Stomach smooth muscle (tissue), 2 donors: ENCODE data around the gene NCKIPSD.

Experiments
- H3K27ac ChIP-seq: one replicate; pipeline ENCODE4 v1.7.0; 2013; ENCODE audit warnings: mild to moderate bottlenecking, low read length, inconsistent platforms
- H3K27me3 ChIP-seq, 2 donors: one replicate each; pipeline ENCODE4 v1.7.0; 2013; ENCODE audit warnings: low read length in 2 of 2; ENCODE audit not compliant: insufficient read depth in 2 of 2, control insufficient read depth in 1 of 2
- H3K36me3 ChIP-seq, 2 donors: one replicate each; pipeline ENCODE4 v1.7.0; 2013; ENCODE audit warnings: low read length in 2 of 2; ENCODE audit not compliant: control insufficient read depth in 2 of 2, insufficient read depth in 2 of 2
- H3K4me1 ChIP-seq: one replicate; pipeline ENCODE4 v1.7.0; 2013; ENCODE audit warnings: low read length; ENCODE audit not compliant: control insufficient read depth, insufficient read depth
- H3K4me3 ChIP-seq, 2 donors: one replicate each; pipeline ENCODE4 v1.7.0; 2013; ENCODE audit warnings: low read length in 2 of 2
- H3K9ac ChIP-seq, 2 donors: one replicate each; pipeline ENCODE4 v1.7.0; 2013; ENCODE audit warnings: low read length in 2 of 2, mild to moderate bottlenecking in 1 of 2
- H3K9me3 ChIP-seq, 2 donors: one replicate each; pipeline ENCODE4 v1.7.0; 2013; ENCODE audit warnings: low read length in 2 of 2; ENCODE audit not compliant: control insufficient read depth in 2 of 2
- donor health status: healthy.
- donor health status: Pancreatic carcinoma.

NCKIPSD gene

GRCh38 chr3:48633256-48633655 is 52.5 kb downstream of the NCKIPSD start:
- Histone ChIP-seq H3K9me3 (no peaks in the 10 kb centered on the region), H3K4me3 (no peak overlapping the region), H3K36me3 (peaks cover 12 to 19% of the 10 kb centered on the region in 2 donors), H3K9ac (no peak overlapping the region), H3K27me3 (no peaks in the 10 kb centered on the region), H3K27ac (no peak overlapping the region), H3K4me1 (peaks cover 25% of the 10 kb centered on the region)

- no peak overlapping the region for H3K27ac ChIP-seq
- peaks cover 25% of the 10 kb centered on the region for H3K4me1 ChIP-seq
- peaks cover 16 to 26% of the 10 kb centered on the region in 2 donors for H3K36me3 ChIP-seq
- H3K4me3 ChIP-seq: no peak overlapping the region
- no peak overlapping the region for H3K9ac ChIP-seq
- no peaks in the 10 kb centered on the region for H3K27me3 ChIP-seq
- H3K9me3 ChIP-seq: no peaks in the 10 kb centered on the region
These were observed 53.9 kb downstream of the NCKIPSD start for GRCh38 chr3:48631516-48632448.

DNA sequence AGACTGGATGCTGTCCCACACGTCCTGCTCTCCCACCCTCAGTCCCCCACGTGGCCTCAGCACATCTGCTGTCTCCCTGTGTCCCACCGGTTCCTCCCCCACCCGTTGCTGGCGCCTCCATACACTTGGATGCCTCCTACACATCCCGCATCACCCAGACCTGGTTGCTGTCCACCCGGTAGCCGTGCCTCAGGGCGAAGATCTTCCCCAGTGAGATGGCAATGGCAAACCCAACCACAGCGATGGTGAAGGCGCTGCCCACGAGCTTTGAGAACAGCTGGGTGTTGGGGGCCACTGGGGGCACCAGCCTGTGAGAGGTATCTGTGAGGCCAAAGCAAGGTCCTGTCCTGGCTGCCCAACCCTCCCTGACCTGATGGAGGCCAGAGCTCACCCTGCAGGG is 54.9 kb downstream of the NCKIPSD start:
- Histone ChIP-seq H3K27me3 (no peaks in the 10 kb centered on the region), H3K4me3 (no peak overlapping the region), H3K9me3 (no peaks in the 10 kb centered on the region), H3K4me1 (peaks cover 19% of the 10 kb centered on the region), H3K9ac (no peak overlapping the region), H3K27ac (no peak overlapping the region), H3K36me3 (peaks cover 16 to 26% of the 10 kb centered on the region in 2 donors)

DNA sequence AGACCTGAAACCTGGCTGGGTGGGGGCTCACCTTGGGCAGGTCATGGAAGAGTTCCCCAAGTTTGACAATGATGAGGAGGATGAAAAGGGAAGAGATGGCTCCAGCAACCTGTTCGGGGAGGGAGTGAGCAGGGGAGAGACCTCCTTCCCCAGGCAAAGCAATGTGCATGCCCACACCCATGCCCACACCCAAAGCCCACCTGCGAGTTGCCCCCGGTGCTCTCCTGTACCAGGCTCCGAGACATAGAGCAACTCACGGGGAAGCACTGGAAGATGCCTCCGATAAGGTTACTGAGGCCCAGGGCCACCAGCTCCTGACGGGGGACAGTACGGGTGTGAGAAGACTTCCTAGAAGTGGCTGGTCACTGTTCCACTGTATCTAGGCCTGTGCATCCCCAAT is 55.3 kb downstream of the NCKIPSD start:
- H3K36me3 ChIP-seq: peaks cover 16 to 28% of the 10 kb centered on the region in 2 donors
- no peaks in the 10 kb centered on the region for H3K9me3 ChIP-seq
- no peak overlapping the region for H3K27ac ChIP-seq
- peaks cover 15% of the 10 kb centered on the region for H3K4me1 ChIP-seq
- no peak overlapping the region for H3K9ac ChIP-seq
- no peak overlapping the region for H3K4me3 ChIP-seq
- no peaks in the 10 kb centered on the region for H3K27me3 ChIP-seq

GRCh38 chr3:48629894-48630293 is 55.8 kb downstream of the NCKIPSD start:
- Histone ChIP-seq H3K4me1 (peaks cover 11% of the 10 kb centered on the region), H3K27ac (no peak overlapping the region), H3K9ac (no peak overlapping the region), H3K9me3 (no peaks in the 10 kb centered on the region), H3K4me3 (no peak overlapping the region), H3K27me3 (no peaks in the 10 kb centered on the region), H3K36me3 (peaks cover 16 to 28% of the 10 kb centered on the region in 2 donors)

DNA sequence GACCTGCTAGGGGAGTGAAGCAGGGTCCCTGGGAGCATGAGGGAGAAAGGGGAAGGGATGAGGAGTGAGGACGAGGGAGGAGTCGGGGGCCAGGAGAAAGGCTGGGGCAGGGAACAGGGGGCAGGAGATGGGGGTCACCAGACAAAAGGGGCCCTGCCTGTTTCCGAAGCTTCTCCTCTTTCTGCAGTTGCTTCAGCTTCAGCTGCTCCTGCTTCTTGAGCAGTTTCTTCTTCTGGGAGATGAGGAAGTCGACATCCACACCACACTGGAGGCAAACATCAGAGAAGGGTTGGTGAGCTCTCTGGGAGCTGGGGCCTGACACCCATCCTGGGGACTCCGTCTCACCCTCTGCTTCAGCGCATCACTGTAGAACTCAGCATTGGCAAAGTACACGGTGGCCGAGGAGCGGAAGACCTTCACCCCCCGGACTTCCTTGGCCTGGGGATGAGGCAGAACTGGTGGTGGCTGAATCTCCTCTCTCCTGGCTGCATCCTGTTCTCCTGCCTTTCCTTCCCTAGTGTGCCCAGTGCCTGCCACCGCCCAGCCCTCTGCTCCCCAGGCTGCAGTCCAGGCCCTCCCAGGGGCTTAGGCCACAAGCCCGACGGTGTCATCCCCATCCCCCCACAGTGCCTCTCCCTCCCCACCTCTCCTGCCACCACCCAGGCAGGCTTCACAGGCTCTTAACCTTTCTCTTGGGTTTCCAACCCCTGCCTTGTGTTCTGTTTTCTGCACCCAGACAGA is 57.3 kb downstream of the NCKIPSD start:
- no peak overlapping the region for H3K4me3 ChIP-seq
- H3K9me3 ChIP-seq: no peaks in the 10 kb centered on the region
- no peaks in the 10 kb centered on the region for H3K27me3 ChIP-seq
- peaks cover 16 to 28% of the 10 kb centered on the region in 2 donors for H3K36me3 ChIP-seq
- no peak overlapping the region for H3K9ac ChIP-seq
- no peak overlapping the region for H3K27ac ChIP-seq
- no peaks in the 10 kb centered on the region for H3K4me1 ChIP-seq

DNA sequence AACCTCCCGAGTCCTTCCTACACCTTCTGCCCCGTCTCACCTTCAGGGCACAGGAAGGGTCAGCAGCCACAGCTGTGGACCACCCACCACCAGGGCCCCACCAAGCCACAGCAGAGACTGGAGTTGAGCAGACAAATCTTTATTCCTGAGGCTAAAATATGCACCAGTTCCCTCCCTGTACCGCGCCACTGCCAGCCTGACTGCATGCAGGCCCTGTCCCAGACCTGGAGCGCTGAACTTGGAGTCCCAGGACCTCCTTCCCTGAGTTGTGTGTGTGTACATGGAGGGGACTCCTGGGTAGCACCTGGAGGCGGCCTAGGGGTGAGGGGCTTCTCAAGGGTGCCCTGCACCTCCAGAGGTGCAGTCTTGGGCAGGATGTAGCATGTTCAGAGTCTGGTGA is 60.1 kb downstream of the NCKIPSD start:
- Histone ChIP-seq H3K36me3 (peaks cover 8 to 13% of the 10 kb centered on the region in 2 donors), H3K4me3 (no peak overlapping the region), H3K27ac (no peak overlapping the region), H3K27me3 (no peaks in the 10 kb centered on the region), H3K4me1 (no peaks in the 10 kb centered on the region), H3K9me3 (no peaks in the 10 kb centered on the region), H3K9ac (no peak overlapping the region)

GRCh38 chr3:48624767-48625166 is 60.9 kb downstream of the NCKIPSD start:
- no peaks in the 10 kb centered on the region for H3K27me3 ChIP-seq
- H3K4me3 ChIP-seq: no peak overlapping the region
- no peak overlapping the region for H3K9ac ChIP-seq
- H3K36me3 ChIP-seq: peaks cover 4 to 10% of the 10 kb centered on the region in 2 donors
- H3K27ac ChIP-seq: no peak overlapping the region
- no peaks in the 10 kb centered on the region for H3K9me3 ChIP-seq
- no peaks in the 10 kb centered on the region for H3K4me1 ChIP-seq

- H3K4me3 ChIP-seq: no peak overlapping the region
- H3K36me3 ChIP-seq: peaks cover 4 to 10% of the 10 kb centered on the region in 2 donors
- no peaks in the 10 kb centered on the region for H3K9me3 ChIP-seq
- H3K9ac ChIP-seq: no peak overlapping the region
- H3K4me1 ChIP-seq: no peaks in the 10 kb centered on the region
- no peak overlapping the region for H3K27ac ChIP-seq
- H3K27me3 ChIP-seq: no peaks in the 10 kb centered on the region
These were observed 61.7 kb downstream of the NCKIPSD start for GRCh38 chr3:48623851-48624547.
